HepG2 (cell line): Measurements from ENCODE around the gene SOS2. TPM values are rescaled to one million over a fixed set of nuclear protein-coding genes. Genes with fewer than 3 reads are reported as not detected.
A peak's percentile ranks its signal among the peaks of the same experiment; 100 is the strongest.

Experiments
- ATAC-seq: fragments of 200-7000 bp; cut with Tn5 transposase; 3 replicates; pipeline ENCODE4 v1.9.1; 2020; ENCODE audit warnings: mild to moderate bottlenecking, moderate library complexity
- BruUV-seq: library from RNA; stranded (reverse); fragments of 400-500 nt; replicated peaks from 2 replicates; lab custom pipeline; 2021; lab: Mats Ljungman, UMichigan
- CTCF ChIA-PET: fragments of 300-600 bp; formaldehyde crosslinking; extraction: SDS; loops from one replicate; lab custom pipeline; 2021; ENCODE audit warnings: low total read pairs, inconsistent platforms, low intra/inter-chr PET ratio; lab: Yijun Ruan, JAX
- POLR2A ChIA-PET: fragments of 350-600 bp; sonication (Branson Sonifier 250); formaldehyde crosslinking; loops from one replicate; lab custom pipeline; 2020; ENCODE audit warnings: antibody characterized with exemption, inconsistent platforms; lab: Yijun Ruan, JAX
- DNase-seq: peaks from one replicate; pipeline ENCODE4 v3.0.0-alpha.2; 2015; ENCODE audit warnings: low spot score
- FAIRE-seq: peaks from 3 replicates; lab custom pipeline; 2011; peaks lifted over from hg19 to GRCh38; lab: Jason Lieb, UNC
- H2AFZ ChIP-seq: one replicate; pipeline ENCODE4 v1.6.1; 2011; ENCODE audit warnings: low read length, inconsistent platforms
- H3K27ac ChIP-seq: fragments of 300-600 bp; 3 replicates; pipeline ENCODE4 v1.8.0; 2011; ENCODE audit warnings: mixed run types, mild to moderate bottlenecking, mixed read lengths, low read length, inconsistent platforms; ENCODE audit not compliant: insufficient read depth; ENCODE audit errors: extremely low read length
- H3K27me3 ChIP-seq, 2 experiments: fragments of 200-600 bp in 1 of 2; 2 replicates in 1 of 2; 3 replicates in 1 of 2; pipeline versions ENCODE4 v1.6.0 to v1.8.0; 2011; ENCODE audit warnings: low read length in 2 of 2, mild to moderate bottlenecking in 2 of 2, moderate library complexity in 2 of 2, inconsistent platforms in 1 of 2; ENCODE audit not compliant: insufficient read depth in 2 of 2, control insufficient read depth in 1 of 2
- H3K36me3 ChIP-seq, 2 experiments: fragments of 200-600 bp in 1 of 2; replicated peaks in 1 of 2; 2 replicates in 1 of 2; 3 replicates in 1 of 2; pipeline versions ENCODE4 v1.5.1 to v1.8.0; 2011; ENCODE audit warnings: low read length in 2 of 2, inconsistent platforms in 1 of 2; ENCODE audit not compliant: insufficient read depth in 2 of 2, control insufficient read depth in 1 of 2
- H3K4me1 ChIP-seq: 2 replicates; pipeline ENCODE4 v1.5.1; 2012; ENCODE audit warnings: low read length, inconsistent platforms; ENCODE audit not compliant: insufficient read depth
- H3K4me2 ChIP-seq: 2 replicates; pipeline ENCODE4 v1.6.0; 2011; ENCODE audit warnings: low read depth, low read length, inconsistent platforms
- H3K4me3 ChIP-seq, 3 experiments: fragments of 200-600 bp in 1 of 3; sonication (generic), shearing (Covaris generic) in 1 of 3; replicated peaks in 1 of 3; 2 replicates each; pipeline ENCODE4 v1.5.1; 2011 to 2016; ENCODE audit warnings: low read length in 3 of 3, inconsistent platforms in 2 of 3, low read depth in 2 of 3, mild to moderate bottlenecking in 2 of 3, control low read depth in 1 of 3, mixed read lengths in 1 of 3; ENCODE audit not compliant: insufficient read depth in 1 of 3
- H3K79me2 ChIP-seq: one replicate; pipeline ENCODE4 v1.6.1; 2011; ENCODE audit warnings: low read length, inconsistent platforms; ENCODE audit not compliant: insufficient read depth
- H3K9ac ChIP-seq: 2 replicates; pipeline ENCODE4 v1.6.0; 2011; ENCODE audit warnings: mild to moderate bottlenecking, low read depth, low read length, inconsistent platforms; ENCODE audit not compliant: insufficient read depth
- H3K9me3 ChIP-seq: 2 replicates; pipeline ENCODE4 v1.5.1; 2012; ENCODE audit warnings: mild to moderate bottlenecking, low read length
- H4K20me1 ChIP-seq: 2 replicates; pipeline ENCODE4 v1.6.0; 2011; ENCODE audit warnings: inconsistent platforms, mild to moderate bottlenecking, low read length, moderate library complexity; ENCODE audit not compliant: insufficient read depth
- BCL6 ChIP-seq: IDR thresholded peaks from 2 replicates; pipeline ENCODE4 v1.6.1; 2016; ENCODE audit warnings: missing genetic modification reagents, missing compliant biosample characterization
- PCBP2 ChIP-seq: fragments of 200-400 bp; formaldehyde crosslinking; optimal IDR thresholded peaks from 2 replicates; pipeline ENCODE3; 2018; ENCODE audit warnings: low read length, low read depth; ENCODE audit not compliant: poor library complexity, severe bottlenecking
- ZNF567 ChIP-seq: sonication (generic); formaldehyde crosslinking; IDR thresholded peaks from 2 replicates; pipeline ENCODE4 v1.8.1; 2023; ENCODE audit warnings: mild to moderate bottlenecking, missing genetic modification reagents, borderline replicate concordance
- ZSCAN12 ChIP-seq: sonication (generic); formaldehyde crosslinking; IDR thresholded peaks from 2 replicates; pipeline ENCODE4 v1.9.0; 2021; ENCODE audit warnings: mild to moderate bottlenecking, missing genetic modification reagents
- WGBS: methylation state at CpG from one replicate; pipeline ENCODE4 v1.1.6; 2017; ENCODE audit warnings: low lambda C conversion rate; 5-methylcytosine and 5-hydroxymethylcytosine counted together
- in situ Hi-C: cut with HindIII; loops from 2 replicates; pipeline ENCODE4 v1.10.0; 2017; ENCODE audit warnings: low pct_unique_long_range_greater_than_20kb; ENCODE audit not compliant: extremely low pct_ligation_motif_present
- intact Hi-C: fragments of 100-400 bp; cut with micrococcal nuclease; formaldehyde crosslinking; loops from one replicate; pipeline ENCODE4 v1.10.0; 2022; ENCODE audit not compliant: unreplicated experiment
- polyA plus RNA-seq, 8 experiments: library from polyadenylated mRNA; depleted of rRNA in 3 of 8; stranded (reverse) in 7 of 8; unstranded in 1 of 8; fragments of >200 nt; fragmentation: Illumina TruSeq in 4 of 8; extraction: Trizol in 4 of 8; gene quantifications; 2 replicates each; pipeline versions ENCODE4 v1.2.1 to v1.2.3, GENCODE V29; 2011 to 2016; ENCODE audit warnings: low read depth in 4 of 8, missing spikeins in 1 of 8, mixed read lengths in 1 of 8; ENCODE audit not compliant: insufficient read depth in 1 of 8
- total RNA-seq, 5 experiments: library from RNA; depleted of rRNA; stranded (reverse); fragments of >200 nt; fragmentation: Illumina TruSeq; extraction: Trizol; gene quantifications; 2 replicates each; pipeline ENCODE4 v1.2.3, GENCODE V29; 2016; ENCODE audit warnings: low read depth in 1 of 5
- TF ChIP-seq, protein P1 (sequence below): sonication (generic); formaldehyde crosslinking; IDR thresholded peaks from 2 replicates; pipeline ENCODE4 v1.8.1; 2023; ENCODE audit warnings: missing genetic modification reagents, inconsistent platforms, borderline replicate concordance
- TF ChIP-seq, protein P2 (sequence below), 2 experiments: sonication (generic) in 1 of 2; formaldehyde crosslinking in 1 of 2; IDR thresholded peaks; 2 replicates each; pipeline versions ENCODE4 v1.5.1 to v1.6.1; 2011 to 2020; ENCODE audit warnings: borderline replicate concordance in 1 of 2, low read depth in 1 of 2, low read length in 1 of 2, mild to moderate bottlenecking in 1 of 2, missing genetic modification reagents in 1 of 2, moderate library complexity in 1 of 2

SOS2 gene
- total and polyA plus RNA-seq, 2 of the 13 experiments (the other 11 are each of a cell fraction or from before 2014, with no cell fraction given), result 9.3 to 12.1 TPM

DNA sequence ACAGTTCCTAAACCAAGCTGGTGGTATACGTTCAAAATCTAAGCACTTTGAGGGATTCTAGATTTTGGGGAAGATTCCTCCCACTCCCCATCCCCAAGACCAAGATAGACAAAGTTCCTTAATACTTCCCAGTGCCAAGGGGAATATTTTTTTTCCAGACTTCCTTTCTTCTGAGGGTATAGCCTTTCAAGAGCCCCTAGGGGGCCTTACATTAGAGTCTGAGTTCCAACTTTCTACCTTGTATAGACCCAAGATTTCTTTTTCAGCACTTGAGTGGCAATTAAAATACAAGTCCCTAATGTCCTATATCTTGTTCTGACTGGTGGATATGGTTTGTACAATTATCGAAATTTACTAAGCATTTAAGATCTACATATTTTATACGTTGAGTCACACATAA lies 28.7 kb upstream of the SOS2 start:
- Histone ChIP-seq H3K9me3 (no peaks in the 10 kb centered on the region), H4K20me1 (no peaks in the 10 kb centered on the region), H3K4me1 (no peaks in the 10 kb centered on the region), H2AFZ (no peak overlapping the region), H3K4me2 (no peak overlapping the region), H3K79me2 (no peaks in the 10 kb centered on the region), H3K27ac (no peak overlapping the region), H3K27me3 (no peaks in the 10 kb centered on the region), H3K4me3 (no peak overlapping the region), H3K9ac (no peak overlapping the region), H3K36me3 (0 out of 5 replicates have a peak, but pooled peaks cover 0 to 2% of the 10 kb centered on the region in 2 experiments)
- TF ChIP-seq, protein P1, sequence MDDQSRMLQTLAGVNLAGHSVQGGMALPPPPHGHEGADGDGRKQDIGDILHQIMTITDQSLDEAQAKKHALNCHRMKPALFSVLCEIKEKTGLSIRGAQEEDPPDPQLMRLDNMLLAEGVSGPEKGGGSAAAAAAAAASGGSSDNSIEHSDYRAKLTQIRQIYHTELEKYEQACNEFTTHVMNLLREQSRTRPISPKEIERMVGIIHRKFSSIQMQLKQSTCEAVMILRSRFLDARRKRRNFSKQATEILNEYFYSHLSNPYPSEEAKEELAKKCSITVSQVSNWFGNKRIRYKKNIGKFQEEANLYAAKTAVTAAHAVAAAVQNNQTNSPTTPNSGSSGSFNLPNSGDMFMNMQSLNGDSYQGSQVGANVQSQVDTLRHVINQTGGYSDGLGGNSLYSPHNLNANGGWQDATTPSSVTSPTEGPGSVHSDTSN, result no peak
- TF ChIP-seq PCBP2 (peak; percentile 28), ZSCAN12 (CRISPR knock-in tag) (no peak)
- no peak for DNase-seq
- ChIA-PET CTCF (no interaction called here), POLR2A (no interaction called here)
- intact Hi-C loops (no loop called here), in situ Hi-C loops (no loop called here)
- 63% methylated on average over 3 of the region's 3 CpGs for WGBS
- no peak for FAIRE-seq
- BruUV-seq, result no TSS peak
- ATAC-seq, result no peak

DNA sequence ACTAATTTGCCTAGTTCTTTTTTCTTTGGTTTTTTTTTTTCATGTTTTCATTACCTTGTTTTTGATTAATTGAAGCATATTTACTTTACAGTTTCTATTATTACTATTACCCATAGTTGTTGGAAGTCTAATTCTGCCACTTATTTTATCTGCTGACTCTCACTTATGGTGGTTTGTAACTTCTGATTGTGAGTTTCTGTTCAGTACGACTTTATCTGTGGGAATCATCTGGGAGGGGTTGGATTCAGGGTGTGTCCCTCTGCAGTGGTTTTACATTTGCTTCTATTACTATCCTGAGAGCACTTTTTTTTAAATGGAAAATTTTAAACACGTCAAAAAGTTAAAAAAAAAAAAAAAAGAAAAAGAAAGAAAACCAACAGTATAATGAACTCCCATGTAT lies 26.4 kb upstream of the SOS2 start:
- intact Hi-C loops, result no loop called here
- no peak for ATAC-seq
- H2AFZ ChIP-seq, result no peak overlapping the region
- no peak overlapping the region for H3K4me3 ChIP-seq
- H3K27me3 ChIP-seq, result no peaks in the 10 kb centered on the region
- no peak for DNase-seq
- H3K4me1 ChIP-seq, result no peaks in the 10 kb centered on the region
- in situ Hi-C loops, result no loop called here
- 87% methylated on average over 2 of the region's 2 CpGs for WGBS
- H3K27ac ChIP-seq, result no peak overlapping the region
- TF ChIP-seq ZNF567 (no peak), BCL6 (CRISPR knock-in tag) (no peak)
- TF ChIP-seq, protein P2, sequence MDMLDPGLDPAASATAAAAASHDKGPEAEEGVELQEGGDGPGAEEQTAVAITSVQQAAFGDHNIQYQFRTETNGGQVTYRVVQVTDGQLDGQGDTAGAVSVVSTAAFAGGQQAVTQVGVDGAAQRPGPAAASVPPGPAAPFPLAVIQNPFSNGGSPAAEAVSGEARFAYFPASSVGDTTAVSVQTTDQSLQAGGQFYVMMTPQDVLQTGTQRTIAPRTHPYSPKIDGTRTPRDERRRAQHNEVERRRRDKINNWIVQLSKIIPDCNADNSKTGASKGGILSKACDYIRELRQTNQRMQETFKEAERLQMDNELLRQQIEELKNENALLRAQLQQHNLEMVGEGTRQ (IDR thresholded peaks at IDR 0.05; ENCODE audit: low read depth, low read length), result no peak
- TF ChIP-seq, protein P2 (CRISPR knock-in tag; IDR thresholded peaks at IDR 0.05; ENCODE audit: borderline replicate concordance), result no peak
- TF ChIP-seq, all 625 proteins: peak for 0
- BruUV-seq, result no TSS peak
- Histone ChIP-seq H3K36me3 (no peaks in the 10 kb centered on the region), H4K20me1 (no peaks in the 10 kb centered on the region), H3K9me3 (no peaks in the 10 kb centered on the region), H3K79me2 (no peaks in the 10 kb centered on the region), H3K9ac (no peak overlapping the region), H3K4me2 (no peak overlapping the region)
- POLR2A ChIA-PET, result no interaction called here
- CTCF ChIA-PET, result no interaction called here
- FAIRE-seq, result no peak
